ENCODE data around the gene NCOA3. TPM values are rescaled to one million over a fixed set of nuclear protein-coding genes. Genes with fewer than 3 reads are reported as not detected.

The NCOA3 gene
- total and polyA plus RNA-seq, 2 donors (not counting 1 experiment from before 2014, with no cell fraction given): 22.3 to 23.1 TPM

GRCh38 chr20:47535088-47535487, 33.4 kb downstream of the NCOA3 start:
- no peak overlapping the region for H3K4me3 ChIP-seq (replicated peaks in 1 of 4; ENCODE audit: control extremely low read depth in 1 of 4, insufficient read depth in 1 of 4, low read depth in 3 of 4, low read length in 4 of 4)
- no peak overlapping the region for H3K27ac ChIP-seq (ENCODE audit: insufficient read depth, low read length)
- H3K9me3 ChIP-seq (ENCODE audit: control insufficient read depth, insufficient read depth, low read depth, low read length): no peaks in the 10 kb centered on the region
- no peak overlapping the region for H3K4me2 ChIP-seq (ENCODE audit: extremely low read depth, insufficient read depth, low read length)
- H3K9ac ChIP-seq (ENCODE audit: insufficient read depth, low read length): no peak overlapping the region
- H4K20me1 ChIP-seq (ENCODE audit: control insufficient read depth, extremely low read depth, insufficient read depth, low read length): no peaks in the 10 kb centered on the region
- no peak for TF ChIP-seq EZH2 (IDR thresholded peaks at IDR 0.05; ENCODE audit: low read length, missing control alignments)
- TF ChIP-seq CTCF (conservative IDR thresholded peaks at IDR 0.05 in 1 of 2, IDR thresholded peaks at IDR 0.05 in 1 of 2; ENCODE audit: low read depth in 1 of 2, low read length in 2 of 2): no peak
- no peaks in the 10 kb centered on the region for H3K27me3 ChIP-seq (ENCODE audit: control insufficient read depth, insufficient read depth, low read length)
- H2AFZ ChIP-seq (ENCODE audit: low read length): no peak overlapping the region
- H3K79me2 ChIP-seq (ENCODE audit: control insufficient read depth, insufficient read depth, low read length): peaks cover 4% of the 10 kb centered on the region
- no peaks in the 10 kb centered on the region for H3K4me1 ChIP-seq (ENCODE audit: control insufficient read depth, extremely low read depth, insufficient read depth, low read length)
- H3K36me3 ChIP-seq (ENCODE audit: control insufficient read depth, insufficient read depth, low read length): no peaks in the 10 kb centered on the region
- no peak for DNase-seq (ENCODE audit: low read depth in 2 of 2)

GRCh38 chr20:47535994-47536393, 34.3 kb downstream of the NCOA3 start:
- H3K4me2 ChIP-seq (ENCODE audit: extremely low read depth, insufficient read depth, low read length): no peak overlapping the region
- DNase-seq (ENCODE audit: low read depth in 2 of 2): no peak
- H3K4me1 ChIP-seq (ENCODE audit: control insufficient read depth, extremely low read depth, insufficient read depth, low read length): no peaks in the 10 kb centered on the region
- no peak overlapping the region for H3K9ac ChIP-seq (ENCODE audit: insufficient read depth, low read length)
- H3K9me3 ChIP-seq (ENCODE audit: control insufficient read depth, insufficient read depth, low read depth, low read length): no peaks in the 10 kb centered on the region
- H3K79me2 ChIP-seq (ENCODE audit: control insufficient read depth, insufficient read depth, low read length): peaks cover 4% of the 10 kb centered on the region
- no peak overlapping the region for H3K27ac ChIP-seq (ENCODE audit: insufficient read depth, low read length)
- H3K36me3 ChIP-seq (ENCODE audit: control insufficient read depth, insufficient read depth, low read length): no peaks in the 10 kb centered on the region
- H2AFZ ChIP-seq (ENCODE audit: low read length): no peak overlapping the region
- no peaks in the 10 kb centered on the region for H3K27me3 ChIP-seq (ENCODE audit: control insufficient read depth, insufficient read depth, low read length)
- H3K4me3 ChIP-seq (replicated peaks in 1 of 4; ENCODE audit: control extremely low read depth in 1 of 4, insufficient read depth in 1 of 4, low read depth in 3 of 4, low read length in 4 of 4): no peak overlapping the region
- H4K20me1 ChIP-seq (ENCODE audit: control insufficient read depth, extremely low read depth, insufficient read depth, low read length): no peaks in the 10 kb centered on the region
- TF ChIP-seq CTCF (conservative IDR thresholded peaks at IDR 0.05 in 1 of 2, IDR thresholded peaks at IDR 0.05 in 1 of 2; ENCODE audit: low read depth in 1 of 2, low read length in 2 of 2) (no peak), EZH2 (IDR thresholded peaks at IDR 0.05; ENCODE audit: low read length, missing control alignments) (no peak)

GRCh38 chr20:47540443-47541354, 39.0 kb downstream of the NCOA3 start:
- no peaks in the 10 kb centered on the region for H3K9me3 ChIP-seq (ENCODE audit: control insufficient read depth, insufficient read depth, low read depth, low read length)
- no peak overlapping the region for H3K4me3 ChIP-seq (replicated peaks in 1 of 4; ENCODE audit: control extremely low read depth in 1 of 4, insufficient read depth in 1 of 4, low read depth in 3 of 4, low read length in 4 of 4)
- H3K9ac ChIP-seq (ENCODE audit: insufficient read depth, low read length): no peak overlapping the region
- peaks cover 6% of the 10 kb centered on the region for H3K4me1 ChIP-seq (ENCODE audit: control insufficient read depth, extremely low read depth, insufficient read depth, low read length)
- peak; percentile 20 to 27 for DNase-seq (ENCODE audit: low read depth in 2 of 2)
- H3K4me2 ChIP-seq (ENCODE audit: extremely low read depth, insufficient read depth, low read length): no peak overlapping the region
- H3K27me3 ChIP-seq (ENCODE audit: control insufficient read depth, insufficient read depth, low read length): no peaks in the 10 kb centered on the region
- no peaks in the 10 kb centered on the region for H3K36me3 ChIP-seq (ENCODE audit: control insufficient read depth, insufficient read depth, low read length)
- TF ChIP-seq CTCF (conservative IDR thresholded peaks at IDR 0.05 in 1 of 2, IDR thresholded peaks at IDR 0.05 in 1 of 2; ENCODE audit: low read depth in 1 of 2, low read length in 2 of 2): no peak
- TF ChIP-seq EZH2 (IDR thresholded peaks at IDR 0.05; ENCODE audit: low read length, missing control alignments): no peak
- no peak overlapping the region for H3K27ac ChIP-seq (ENCODE audit: insufficient read depth, low read length)
- H2AFZ ChIP-seq (ENCODE audit: low read length): no peak overlapping the region
- peaks cover 14% of the 10 kb centered on the region for H3K79me2 ChIP-seq (ENCODE audit: control insufficient read depth, insufficient read depth, low read length)
- no peaks in the 10 kb centered on the region for H4K20me1 ChIP-seq (ENCODE audit: control insufficient read depth, extremely low read depth, insufficient read depth, low read length)
